ENCODE data around the gene MKKS. TPM values are rescaled to one million over a fixed set of nuclear protein-coding genes. Genes with fewer than 3 reads are reported as not detected.

Gene MKKS
- total RNA-seq, 4 donors from 2014 or later: 15.9 to 22.4 (median 17.7) TPM

DNA sequence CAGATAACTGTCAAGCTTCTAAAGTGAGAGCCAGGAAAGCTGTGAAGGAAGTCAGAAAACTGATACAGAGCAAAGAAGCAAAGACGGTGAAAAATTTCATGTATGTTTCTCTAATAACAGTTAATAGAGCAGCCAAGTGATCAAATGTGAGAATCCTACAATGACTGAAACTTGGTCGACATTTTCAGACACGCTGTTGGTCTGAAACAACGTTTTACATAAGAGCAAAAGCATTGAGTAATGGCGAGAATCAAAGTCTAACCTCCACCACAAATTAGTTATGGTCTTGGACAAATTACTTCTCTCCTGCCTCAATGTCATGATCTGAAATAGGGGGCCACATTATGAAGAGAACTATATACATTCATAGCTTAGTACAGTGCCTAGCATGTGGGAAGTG is 3.3 kb downstream of the MKKS start:
- 83 to 88% methylated on average over 5 of the region's 5 CpGs for WGBS, 2 donors (ENCODE audit: low coverage in 1 of 2)
- Histone ChIP-seq H3K27ac (no peak overlapping the region), H3K36me3 (no peaks in the 10 kb centered on the region), H3K4me1 (peaks cover 0 to 77% (median 15%) of the 10 kb centered on the region in 3 donors), H3K4me3 (no peak overlapping the region), H3K27me3 (no peaks in the 10 kb centered on the region), H3K9me3 (no peaks in the 10 kb centered on the region)
- no peak for ATAC-seq
- TF ChIP-seq, protein P1, sequence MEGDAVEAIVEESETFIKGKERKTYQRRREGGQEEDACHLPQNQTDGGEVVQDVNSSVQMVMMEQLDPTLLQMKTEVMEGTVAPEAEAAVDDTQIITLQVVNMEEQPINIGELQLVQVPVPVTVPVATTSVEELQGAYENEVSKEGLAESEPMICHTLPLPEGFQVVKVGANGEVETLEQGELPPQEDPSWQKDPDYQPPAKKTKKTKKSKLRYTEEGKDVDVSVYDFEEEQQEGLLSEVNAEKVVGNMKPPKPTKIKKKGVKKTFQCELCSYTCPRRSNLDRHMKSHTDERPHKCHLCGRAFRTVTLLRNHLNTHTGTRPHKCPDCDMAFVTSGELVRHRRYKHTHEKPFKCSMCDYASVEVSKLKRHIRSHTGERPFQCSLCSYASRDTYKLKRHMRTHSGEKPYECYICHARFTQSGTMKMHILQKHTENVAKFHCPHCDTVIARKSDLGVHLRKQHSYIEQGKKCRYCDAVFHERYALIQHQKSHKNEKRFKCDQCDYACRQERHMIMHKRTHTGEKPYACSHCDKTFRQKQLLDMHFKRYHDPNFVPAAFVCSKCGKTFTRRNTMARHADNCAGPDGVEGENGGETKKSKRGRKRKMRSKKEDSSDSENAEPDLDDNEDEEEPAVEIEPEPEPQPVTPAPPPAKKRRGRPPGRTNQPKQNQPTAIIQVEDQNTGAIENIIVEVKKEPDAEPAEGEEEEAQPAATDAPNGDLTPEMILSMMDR (IDR thresholded peaks at IDR 0.05): no peak
- no peak for TF ChIP-seq POLR2A (IDR thresholded peaks at IDR 0.05)
- TF ChIP-seq POLR2AphosphoS5 (IDR thresholded peaks at IDR 0.05): no peak
- TF ChIP-seq EP300 (IDR thresholded peaks at IDR 0.05): no peak

DNA sequence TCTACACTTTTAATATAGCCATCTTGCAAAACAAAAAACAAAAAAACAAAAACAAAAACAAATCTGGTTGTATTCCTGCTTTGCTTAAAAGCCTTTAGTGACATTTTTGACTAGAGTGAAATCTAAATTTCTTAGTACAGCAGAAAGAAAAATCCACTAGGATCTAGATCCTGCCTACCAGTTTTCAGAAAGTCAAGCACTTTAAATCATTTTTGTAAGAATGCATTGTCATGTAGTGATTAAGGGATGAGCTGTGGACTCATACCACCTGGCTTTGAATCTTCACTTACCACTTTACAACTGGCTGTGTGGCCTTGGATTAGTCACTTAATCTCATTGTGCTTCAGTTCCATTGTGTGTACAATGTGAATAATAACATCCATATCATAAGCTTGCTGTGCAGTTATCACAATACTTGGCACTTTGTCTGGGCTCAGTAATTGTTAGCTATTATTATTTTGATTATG is 4.0 kb downstream of the MKKS start:
- Histone ChIP-seq H3K27ac (no peak overlapping the region), H3K4me3 (no peak overlapping the region), H3K9me3 (no peaks in the 10 kb centered on the region), H3K27me3 (no peaks in the 10 kb centered on the region), H3K4me1 (peaks cover 0 to 77% (median 12%) of the 10 kb centered on the region in 3 donors), H3K36me3 (no peaks in the 10 kb centered on the region)
- ATAC-seq: no peak
- TF ChIP-seq, protein P1 (IDR thresholded peaks at IDR 0.05): no peak
- no peak for TF ChIP-seq POLR2A (IDR thresholded peaks at IDR 0.05)
- TF ChIP-seq POLR2AphosphoS5 (IDR thresholded peaks at IDR 0.05): no peak

DNA sequence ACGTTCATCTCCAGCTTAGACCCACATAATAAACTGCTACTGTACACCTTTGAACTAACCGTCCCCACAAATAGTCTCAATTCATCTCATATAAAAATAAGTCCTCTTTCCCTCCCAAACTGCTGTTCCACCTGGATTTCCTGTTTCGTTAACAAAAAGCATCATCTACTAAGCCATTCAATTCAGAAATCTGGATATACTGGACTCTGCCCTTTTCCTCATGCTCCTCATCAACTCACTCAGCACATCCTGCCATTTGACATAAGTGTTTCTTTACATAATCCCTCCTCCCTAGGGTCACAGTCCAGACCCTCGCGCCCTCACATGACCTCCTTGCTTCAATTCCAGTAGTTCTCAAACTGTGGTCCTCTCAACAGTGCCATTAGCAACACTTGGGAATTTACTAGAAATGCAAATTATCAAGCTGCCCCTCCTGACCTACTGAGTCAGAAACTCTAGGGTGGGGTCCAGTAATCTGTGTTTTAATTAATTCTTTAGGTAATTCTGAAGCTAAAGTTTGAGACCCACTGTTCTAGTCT is 4.5 kb downstream of the MKKS start:
- Histone ChIP-seq H3K27me3 (no peaks in the 10 kb centered on the region), H3K36me3 (no peaks in the 10 kb centered on the region), H3K4me3 (no peak overlapping the region), H3K27ac (no peak overlapping the region), H3K4me1 (peaks cover 0 to 77% (median 12%) of the 10 kb centered on the region in 3 donors), H3K9me3 (no peaks in the 10 kb centered on the region)
- TF ChIP-seq POLR2A (IDR thresholded peaks at IDR 0.05) (no peak), EP300 (IDR thresholded peaks at IDR 0.05) (no peak), POLR2AphosphoS5 (IDR thresholded peaks at IDR 0.05) (no peak)
- TF ChIP-seq, protein P1 (IDR thresholded peaks at IDR 0.05): no peak
- ATAC-seq: no peak
- 73 to 75% methylated on average over 3 to 5 of the region's 5 CpGs for WGBS, 2 donors (ENCODE audit: low coverage in 1 of 2)

DNA sequence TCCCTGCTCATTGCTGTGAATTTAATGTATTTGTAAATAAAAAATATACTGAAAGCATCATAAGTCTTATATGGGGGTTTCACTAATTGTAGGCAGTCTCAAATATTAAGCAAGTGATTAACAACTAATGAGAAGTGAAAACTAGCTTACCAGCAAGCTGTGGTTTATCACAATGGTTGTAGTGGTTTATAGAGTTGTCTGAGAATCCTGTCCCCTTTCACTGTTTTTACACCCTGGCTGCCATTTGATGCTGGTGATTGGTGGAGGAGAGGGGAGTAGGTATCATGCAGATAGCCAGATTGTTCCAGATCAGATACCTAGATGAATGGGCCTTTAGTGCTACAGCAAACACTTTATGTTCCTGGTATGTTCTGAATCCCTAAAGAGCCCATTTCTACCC is 6.0 kb downstream of the MKKS start:
- no peak for ATAC-seq
- Histone ChIP-seq H3K36me3 (no peaks in the 10 kb centered on the region), H3K9me3 (no peaks in the 10 kb centered on the region), H3K27me3 (no peaks in the 10 kb centered on the region), H3K27ac (no peak overlapping the region), H3K4me3 (no peak overlapping the region), H3K4me1 (peaks cover 0 to 78% (median 10%) of the 10 kb centered on the region in 3 donors)
- TF ChIP-seq EP300 (IDR thresholded peaks at IDR 0.05): no peak
- TF ChIP-seq, protein P1 (IDR thresholded peaks at IDR 0.05): no peak
- TF ChIP-seq POLR2A (IDR thresholded peaks at IDR 0.05): no peak
- no peak for TF ChIP-seq POLR2AphosphoS5 (IDR thresholded peaks at IDR 0.05)

DNA sequence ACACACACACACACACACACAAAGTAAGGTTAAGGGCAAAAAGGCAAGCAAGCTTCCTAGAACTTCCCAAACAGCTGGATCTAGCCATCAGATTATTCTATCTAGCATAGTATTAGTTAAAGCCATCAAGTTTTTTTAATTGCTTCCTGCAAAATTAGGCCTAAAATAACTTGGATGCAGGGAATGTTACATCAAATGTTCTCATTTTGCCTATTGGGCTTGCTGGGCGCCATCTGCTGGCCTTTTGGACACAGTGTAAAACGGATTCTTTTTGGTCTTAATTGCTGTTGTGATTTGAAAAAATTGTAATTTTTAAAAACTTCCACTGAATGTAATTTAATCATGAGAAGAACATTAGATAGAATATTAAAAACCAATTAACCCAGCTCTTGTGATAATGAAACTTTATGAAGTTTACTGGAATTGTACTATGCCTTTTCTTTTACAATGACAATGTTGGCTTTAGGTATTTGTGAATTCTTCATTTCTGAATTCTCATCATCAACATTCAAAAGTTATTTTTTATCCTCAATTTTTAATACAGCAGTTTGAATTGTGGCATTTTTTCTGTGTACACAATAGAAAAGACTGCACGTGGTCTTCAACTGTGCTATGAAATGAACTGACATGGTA is 6.8 kb downstream of the MKKS start:
- H3K27ac ChIP-seq: no peak overlapping the region
- peaks cover 0 to 74% (median 4%) of the 10 kb centered on the region in 3 donors for H3K4me1 ChIP-seq
- H3K27me3 ChIP-seq: no peaks in the 10 kb centered on the region
- no peak overlapping the region for H3K4me3 ChIP-seq
- no peaks in the 10 kb centered on the region for H3K9me3 ChIP-seq
- no peak for TF ChIP-seq EP300 (IDR thresholded peaks at IDR 0.05)
- TF ChIP-seq, protein P1 (IDR thresholded peaks at IDR 0.05): peak; percentile 55 to 74 (median 63)
- ATAC-seq: no peak
- WGBS, 2 donors (ENCODE audit: low coverage in 1 of 2): 18 to 22% methylated on average over 3 of the region's 3 CpGs
- H3K36me3 ChIP-seq: no peaks in the 10 kb centered on the region
